ENCODE results near the gene SLC16A3. TPM values are rescaled to one million over a fixed set of nuclear protein-coding genes. Genes with fewer than 3 reads are reported as not detected.

The SLC16A3 gene
- total and polyA plus RNA-seq, 2 of the 8 experiments (the other 6 are each of a cell fraction or from before 2014, with no cell fraction given): 3.8 to 8.7 TPM

- H4K8ac ChIP-seq (ENCODE audit: extremely low read depth, insufficient read depth, low read length): peak within 1 kb of the TSS; percentile 99; the same call in 1 of the 2 replicates
- H3K27me3 ChIP-seq (replicated peaks in 1 of 4; ENCODE audit: control insufficient read depth in 3 of 4, extremely low read depth in 1 of 4, insufficient read depth in 3 of 4, low read length in 3 of 4): peaks cover 0 to 5% (median 5%) of the 10 kb centered on the region in 4 experiments; a peak in 3 of 7 replicates
- no peak within 1 kb of the TSS for H2BK20ac ChIP-seq (ENCODE audit: low read length)
- H3K79me2 ChIP-seq (ENCODE audit: control insufficient read depth in 1 of 2, insufficient read depth in 2 of 2, low read length in 2 of 2): peaks cover 37 to 42% of the 10 kb centered on the region in 2 experiments
- no peak for FAIRE-seq
- H3K9me3 ChIP-seq (ENCODE audit: insufficient read depth in 2 of 2, low read depth in 1 of 2, low read length in 1 of 2): no peaks in the 10 kb centered on the region
- peak within 1 kb of the TSS; percentile 71 to 97 for H3K4me2 ChIP-seq (ENCODE audit: insufficient read depth in 1 of 2, low read depth in 2 of 2, low read length in 2 of 2)
- H3K36me3 ChIP-seq (ENCODE audit: control insufficient read depth in 2 of 4, insufficient read depth in 4 of 4, low read length in 3 of 4): peaks cover 3 to 21% (median 5%) of the 10 kb centered on the region in 4 experiments; a peak in 3 of 8 replicates
- H2AK5ac ChIP-seq (ENCODE audit: low read depth, low read length): peak within 1 kb of the TSS; percentile 77; the same call in 1 of the 2 replicates
- peaks cover 27 to 32% of the 10 kb centered on the region in 2 experiments for H4K20me1 ChIP-seq (replicated peaks in 1 of 2; ENCODE audit: control insufficient read depth in 1 of 2, insufficient read depth in 2 of 2, low read length in 2 of 2)
- peaks cover 0 to 30% (median 7%) of the 10 kb centered on the region in 4 experiments; a peak in 6 of 7 replicates for H3K4me1 ChIP-seq (replicated peaks in 1 of 4; ENCODE audit: control insufficient read depth in 3 of 4, insufficient read depth in 4 of 4, low read length in 3 of 4)
- no peak within 1 kb of the TSS for H2BK120ac ChIP-seq (replicated peaks; ENCODE audit: low read depth, low read length)
- peak within 1 kb of the TSS; percentile 87 for H4K5ac ChIP-seq (ENCODE audit: insufficient read length, low read depth, low read length)
- H3K23ac ChIP-seq (ENCODE audit: insufficient read length): no peak within 1 kb of the TSS
- H3K9ac ChIP-seq (replicated peaks in 1 of 4; ENCODE audit: extremely low read depth in 1 of 4, low read depth in 3 of 4, low read length in 3 of 4): peak within 1 kb of the TSS; percentile 85 to 91 (median 90)
- peak within 1 kb of the TSS; percentile 32 for H3K56ac ChIP-seq (replicated peaks; ENCODE audit: insufficient read length, low read depth, low read length)
- H3K79me1 ChIP-seq (ENCODE audit: low read depth, low read length): peaks cover 13% of the 10 kb centered on the region
- H2BK12ac ChIP-seq (ENCODE audit: low read depth, low read length): peak within 1 kb of the TSS; percentile 50; the same call in 1 of the 2 replicates
- no peak within 1 kb of the TSS for H3K18ac ChIP-seq (ENCODE audit: extremely low read depth, low read length)
- ChIA-PET CTCF (ENCODE audit: partially characterized antibody) (interaction anchor here (1.2 kb wide), 1 partner anchor 37 kb away, joined by 3 read pairs; no protein-coding TSS in a partner anchor), POLR2A (ENCODE audit: partially characterized antibody) (interaction anchor here (0.6 to 6.4 kb wide), 22 partner anchors 9 to 588 kb away, joined by 3 to 41 read pairs (median 4); partner anchors contain the start of genes CCDC57, HEXD, OGFOD3 and SECTM1)
- H3K14ac ChIP-seq (ENCODE audit: insufficient read length): no peak within 1 kb of the TSS
- peak in 1 of 2 experiments; percentile 97 for DNase-seq (ENCODE audit: low read depth in 1 of 2, low spot score in 2 of 2)
- peak within 1 kb of the TSS; percentile 84 to 95 (median 89) for H3K4me3 ChIP-seq (ENCODE audit: extremely low read depth in 1 of 4, insufficient read depth in 2 of 4, low read depth in 3 of 4, low read length in 4 of 4)
- H3K23me2 ChIP-seq (ENCODE audit: low read depth, low read length): peaks cover 6% of the 10 kb centered on the region
- H2BK15ac ChIP-seq (ENCODE audit: low read length): peak within 1 kb of the TSS; percentile 72; the same call in 1 of the 2 replicates
- peak within 1 kb of the TSS; percentile 95; the same call in 1 of the 2 replicates for H3K27ac ChIP-seq (ENCODE audit: low read depth, low read length)
- no peak within 1 kb of the TSS for H3K4ac ChIP-seq (replicated peaks; ENCODE audit: insufficient read length, low read depth, low read length)
- peak within 1 kb of the TSS; percentile 95 for H2BK5ac ChIP-seq (ENCODE audit: low read depth, low read length)
- H4K91ac ChIP-seq (replicated peaks; ENCODE audit: insufficient read length, low read length): peak within 1 kb of the TSS; percentile 72
- peak within 1 kb of the TSS; percentile 61 for H2AFZ ChIP-seq (ENCODE audit: low read length)
- WGBS, 2 experiments (ENCODE audit: extremely low coverage in 1 of 2, insufficient coverage in 1 of 2, insufficient read length in 1 of 2, insufficient replicate concordance in 2 of 2, low coverage in 1 of 2, low lambda C conversion rate in 2 of 2, missing lambda C conversion rate in 1 of 2): 9% methylated on average over 20 of the region's 80 CpGs; no CpG with 5 or more reads in 1 of the 2 experiments
- TF ChIP-seq POLR2AphosphoS5 (IDR thresholded peaks at IDR 0.05; ENCODE audit: low read depth, low read length) (peak; percentile 39; the same call in 1 of the 2 replicates), POLR2A (IDR thresholded peaks at IDR 0.05; ENCODE audit: control extremely low read depth in 1 of 2, low read depth in 2 of 2, low read length in 2 of 2) (peak in 1 of 2 experiments; percentile 70; a peak in 1 of 3 replicates), E2F6 (IDR thresholded peaks at IDR 0.05) (peak; percentile 41; the same call in 1 of the 2 replicates), KDM4A (IDR thresholded peaks at IDR 0.05; ENCODE audit: low read depth, low read length, severe bottlenecking) (peak; percentile 50), CBX5 (IDR thresholded peaks at IDR 0.05; ENCODE audit: low read depth, low read length) (no peak), CEBPB (IDR thresholded peaks at IDR 0.05; ENCODE audit: low read depth, low read length) (no peak)
- TF ChIP-seq, protein P1, sequence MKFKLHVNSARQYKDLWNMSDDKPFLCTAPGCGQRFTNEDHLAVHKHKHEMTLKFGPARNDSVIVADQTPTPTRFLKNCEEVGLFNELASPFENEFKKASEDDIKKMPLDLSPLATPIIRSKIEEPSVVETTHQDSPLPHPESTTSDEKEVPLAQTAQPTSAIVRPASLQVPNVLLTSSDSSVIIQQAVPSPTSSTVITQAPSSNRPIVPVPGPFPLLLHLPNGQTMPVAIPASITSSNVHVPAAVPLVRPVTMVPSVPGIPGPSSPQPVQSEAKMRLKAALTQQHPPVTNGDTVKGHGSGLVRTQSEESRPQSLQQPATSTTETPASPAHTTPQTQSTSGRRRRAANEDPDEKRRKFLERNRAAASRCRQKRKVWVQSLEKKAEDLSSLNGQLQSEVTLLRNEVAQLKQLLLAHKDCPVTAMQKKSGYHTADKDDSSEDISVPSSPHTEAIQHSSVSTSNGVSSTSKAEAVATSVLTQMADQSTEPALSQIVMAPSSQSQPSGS (IDR thresholded peaks at IDR 0.05; ENCODE audit: low read length): peak; percentile 56; the same call in 1 of the 2 replicates
- TF ChIP-seq, protein P2, sequence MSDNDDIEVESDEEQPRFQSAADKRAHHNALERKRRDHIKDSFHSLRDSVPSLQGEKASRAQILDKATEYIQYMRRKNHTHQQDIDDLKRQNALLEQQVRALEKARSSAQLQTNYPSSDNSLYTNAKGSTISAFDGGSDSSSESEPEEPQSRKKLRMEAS (IDR thresholded peaks at IDR 0.05): peak; percentile 51; the same call in 1 of the 2 replicates
These were observed 44.7 kb downstream of the SLC16A3 start, which contains the start of gene CSNK1D for GRCh38 chr17:82273327-82274133. Gene CSNK1D, minus strand, starts transcription at chr17:82273700. Its CDS starts 319 bp downstream, at chr17:82273381.

Measured in H1 (cell line).